SK-N-SH (cell line): ENCODE data around the gene SYNM. TPM values are rescaled to one million over a fixed set of nuclear protein-coding genes. Genes with fewer than 3 reads are reported as not detected.

Experiments used
- CTCF ChIA-PET: fragments of 300-600, 350-600 bp; formaldehyde crosslinking; extraction: SDS; loops from one replicate; lab custom pipeline; 2021; lab: Yijun Ruan, JAX
- POLR2A ChIA-PET: fragments of 350-600 bp; sonication (Branson Sonifier 250); formaldehyde crosslinking; extraction: SDS; loops from one replicate; lab custom pipeline; 2020; ENCODE audit warnings: antibody characterized with exemption, inconsistent platforms; lab: Yijun Ruan, JAX
- DNase-seq: peaks from one replicate; pipeline ENCODE4 v3.0.0; 2012
- H2AFZ ChIP-seq: fragments of 200-600 bp; sonication (generic); 2 replicates; pipeline ENCODE4 v1.8.1; 2016; ENCODE audit warnings: antibody characterized with exemption, mild to moderate bottlenecking, low read depth
- H3F3A ChIP-seq: fragments of 200-600 bp; sonication (generic); replicated peaks from 2 replicates; pipeline ENCODE3; 2016; ENCODE audit warnings: antibody characterized with exemption, mild to moderate bottlenecking; ENCODE audit not compliant: insufficient read depth
- H3K27ac ChIP-seq, 2 experiments: fragments of 200-500 bp in 1 of 2; fragments of 200-600 bp in 1 of 2; sonication (Bioruptor generic) in 1 of 2; sonication (generic), shearing (Covaris generic) in 1 of 2; 2 replicates each; pipeline versions ENCODE4 v1.5.1 to v1.6.1; 2014 to 2016; ENCODE audit warnings: low read depth in 2 of 2, inconsistent platforms in 1 of 2, low read length in 1 of 2, mild to moderate bottlenecking in 1 of 2, mixed read lengths in 1 of 2
- H3K27me3 ChIP-seq: fragments of 200-600 bp; sonication (generic), shearing (Covaris generic); 2 replicates; pipeline ENCODE4 v1.6.1; 2016; ENCODE audit warnings: mixed run types; ENCODE audit not compliant: insufficient read depth
- H3K36me3 ChIP-seq, 2 experiments: fragments of 200-500 bp in 1 of 2; fragments of 200-600 bp in 1 of 2; sonication (Bioruptor generic) in 1 of 2; sonication (generic) in 1 of 2; replicated peaks in 1 of 2; 2 replicates each; pipeline versions ENCODE3 to v1.5.1; 2014 to 2016; ENCODE audit warnings: low read length in 1 of 2, mild to moderate bottlenecking in 1 of 2; ENCODE audit not compliant: insufficient read depth in 2 of 2, control insufficient read depth in 1 of 2
- H3K4me1 ChIP-seq, 2 experiments: fragments of 200-500 bp in 1 of 2; fragments of 200-600 bp in 1 of 2; sonication (Bioruptor generic) in 1 of 2; sonication (generic), shearing (Covaris generic) in 1 of 2; 2 replicates each; pipeline versions ENCODE4 v1.5.1 to v1.6.1; 2014 to 2016; ENCODE audit warnings: low read depth in 1 of 2, low read length in 1 of 2, mixed run types in 1 of 2; ENCODE audit not compliant: insufficient read depth in 2 of 2, control insufficient read depth in 1 of 2
- H3K4me2 ChIP-seq: fragments of 200-600 bp; sonication (generic), shearing (Covaris generic); 2 replicates; pipeline ENCODE4 v1.6.1; 2017; ENCODE audit warnings: mixed run types
- H3K4me3 ChIP-seq, 2 experiments: fragments of 200-500 bp in 1 of 2; fragments of 200-600 bp in 1 of 2; sonication (Bioruptor generic) in 1 of 2; sonication (generic), shearing (Covaris generic) in 1 of 2; 2 replicates each; pipeline versions ENCODE4 v1.5.1 to v1.8.1; 2014 to 2016; ENCODE audit warnings: low read depth in 2 of 2, inconsistent platforms in 1 of 2, low read length in 1 of 2, mild to moderate bottlenecking in 1 of 2, mixed read lengths in 1 of 2, moderate library complexity in 1 of 2
- H3K79me2 ChIP-seq: fragments of 200-600 bp; sonication (generic); 2 replicates; pipeline ENCODE4 v1.8.1; 2017; ENCODE audit warnings: mild to moderate bottlenecking; ENCODE audit not compliant: insufficient read depth
- H3K9ac ChIP-seq: fragments of 200-600 bp; sonication (generic); 2 replicates; pipeline ENCODE4 v1.6.1; 2017; ENCODE audit warnings: mixed run types
- H3K9me2 ChIP-seq: fragments of 200-600 bp; sonication (generic); 2 replicates; pipeline ENCODE4 v1.6.1; 2017; ENCODE audit warnings: mixed run types
- H3K9me3 ChIP-seq: fragments of 200-600 bp; sonication (generic); 2 replicates; pipeline ENCODE4 v1.6.1; 2017; ENCODE audit warnings: mixed run types, mild to moderate bottlenecking, moderate library complexity
- H4K20me1 ChIP-seq: fragments of 200-600 bp; sonication (generic); 2 replicates; pipeline ENCODE4 v1.6.1; 2017; ENCODE audit warnings: mild to moderate bottlenecking, mixed run types; ENCODE audit not compliant: insufficient read depth
- EP300 ChIP-seq, 2 experiments: IDR thresholded peaks; 2 replicates each; pipeline versions ENCODE4 v1.4.0 to v1.6.1; 2012; ENCODE audit warnings: borderline replicate concordance in 1 of 2, low read depth in 1 of 2, low read length in 1 of 2
- EZH2phosphoT487 ChIP-seq: fragments of 200-600 bp; sonication (generic); IDR thresholded peaks from 2 replicates; pipeline ENCODE4 v1.6.1; 2017; ENCODE audit warnings: low read depth, mixed run types, mild to moderate bottlenecking, antibody characterized with exemption, moderate library complexity, borderline replicate concordance
- FOXM1 ChIP-seq: IDR thresholded peaks from 2 replicates; pipeline ENCODE4 v1.4.0; 2012; ENCODE audit warnings: low read depth, mild to moderate bottlenecking
- JUND ChIP-seq: IDR thresholded peaks from 2 replicates; pipeline ENCODE4 v1.4.0; 2012
- MAX ChIP-seq: IDR thresholded peaks from 2 replicates; pipeline ENCODE4 v1.4.0; 2012; ENCODE audit warnings: low read depth
- MEF2A ChIP-seq: IDR thresholded peaks from 2 replicates; pipeline ENCODE4 v1.4.0; 2012; ENCODE audit warnings: low read depth, borderline replicate concordance
- NRF1 ChIP-seq: IDR thresholded peaks from 2 replicates; pipeline ENCODE4 v1.6.1; 2012; ENCODE audit warnings: low read depth, mild to moderate bottlenecking, low read length
- RAD21 ChIP-seq: IDR thresholded peaks from 2 replicates; pipeline ENCODE4 v1.6.1; 2012; ENCODE audit warnings: mild to moderate bottlenecking, low read length
- REST ChIP-seq: IDR thresholded peaks from 2 replicates; pipeline ENCODE4 v1.6.1; 2012; ENCODE audit warnings: mild to moderate bottlenecking, low read depth, low read length, moderate library complexity
- RFX5 ChIP-seq: IDR thresholded peaks from 2 replicates; pipeline ENCODE4 v1.6.1; 2012; ENCODE audit warnings: mild to moderate bottlenecking, improper control_type of control experiment, low read length
- RXRA ChIP-seq: IDR thresholded peaks from 2 replicates; pipeline ENCODE4 v1.4.0; 2012; ENCODE audit warnings: low read depth, mild to moderate bottlenecking, borderline replicate concordance
- SMC3 ChIP-seq: IDR thresholded peaks from 2 replicates; pipeline ENCODE4 v1.6.1; 2012; ENCODE audit warnings: low read depth, low read length, improper control_type of control experiment
- YY1 ChIP-seq: IDR thresholded peaks from 2 replicates; pipeline ENCODE4 v1.4.0; 2012; ENCODE audit warnings: low read depth, mild to moderate bottlenecking
- WGBS: methylation state at CpG from one replicate; pipeline ENCODE4 v1.1.6; 2017; ENCODE audit warnings: low lambda C conversion rate; 5-methylcytosine and 5-hydroxymethylcytosine counted together
- polyA plus RNA-seq, 3 experiments: library from polyadenylated mRNA; depleted of rRNA; stranded (reverse); fragments of >200 nt; gene quantifications; 2 replicates each; pipeline ENCODE4 v1.2.3, GENCODE V29; 2012

The SYNM gene
- polyA plus RNA-seq, 1 of the 3 experiments (the other 2 are of a cell fraction) = 5.0 TPM

- no peaks in the 10 kb centered on the region for H3K36me3 ChIP-seq
- no peaks in the 10 kb centered on the region for H3K9me2 ChIP-seq
- H3K9ac ChIP-seq = no peak overlapping the region; the same call in 1 of the 2 replicates
- H2AFZ ChIP-seq = peak overlapping the region; percentile 82; the same call in 1 of the 2 replicates
- CTCF ChIA-PET = interaction anchor here (0.6 to 12.3 kb wide), 37 partner anchors 9 to 650 kb away, joined by 3 to 149 read pairs (median 4); partner anchors contain the start of gene LRRC28
- H3K4me3 ChIP-seq = peak overlapping the region; percentile 61 to 62
- 32% methylated on average over 4 of the region's 116 CpGs for WGBS
- H3K79me2 ChIP-seq = no peaks in the 10 kb centered on the region; the same call in 1 of the 2 replicates
- peak; percentile 79 for DNase-seq
- H3K27me3 ChIP-seq = no peaks in the 10 kb centered on the region
- no peaks in the 10 kb centered on the region for H3F3A ChIP-seq
- peaks cover 0 to 10% of the 10 kb centered on the region in 2 experiments; a peak in 2 of 4 replicates for H3K4me1 ChIP-seq
- peak overlapping the region in 1 of 2 experiments; percentile 75; a peak in 1 of 4 replicates for H3K27ac ChIP-seq
- no peaks in the 10 kb centered on the region for H3K9me3 ChIP-seq
- peak overlapping the region; percentile 82 for H3K4me2 ChIP-seq
- no peaks in the 10 kb centered on the region for H4K20me1 ChIP-seq
- POLR2A ChIA-PET = interaction anchor here (0.9 kb wide), 1 partner anchor 18 kb away, joined by 3 read pairs; no protein-coding TSS in a partner anchor
- TF ChIP-seq YY1 = no peak
- peak; percentile 12; the same call in 1 of the 2 replicates for TF ChIP-seq MAX
- TF ChIP-seq RAD21 = peak; percentile 24; the same call in 1 of the 2 replicates
- peak; percentile 46 for TF ChIP-seq NRF1
Measured at GRCh38 chr15:99105514-99106341, 848 bp downstream of the SYNM start.

- peaks cover 0 to 10% of the 10 kb centered on the region in 2 experiments; a peak in 2 of 4 replicates for H3K4me1 ChIP-seq
- 88% methylated on average over 12 of the region's 15 CpGs for WGBS
- DNase-seq = no peak
- H3K9me2 ChIP-seq = no peaks in the 10 kb centered on the region
- 0 out of 2 replicates have a peak overlapping the region, but pooled peaks have one; percentile 71 for H2AFZ ChIP-seq
- H4K20me1 ChIP-seq = no peaks in the 10 kb centered on the region
- peak overlapping the region; percentile 58 to 62; a peak in 3 of 4 replicates for H3K4me3 ChIP-seq
- ChIA-PET POLR2A (no interaction called here), CTCF (interaction anchor here (0.6 to 12.3 kb wide), 17 partner anchors 8 to 597 kb away, joined by 3 to 149 read pairs (median 7); no protein-coding TSS in a partner anchor)
- no peak for TF ChIP-seq RXRA
- no peak for TF ChIP-seq MEF2A
- no peak for TF ChIP-seq FOXM1
- no peak for TF ChIP-seq RFX5
- no peak for TF ChIP-seq EP300 (IDR thresholded peaks at IDR 0.05; ENCODE audit: borderline replicate concordance in 1 of 2, low read depth in 1 of 2, low read length in 1 of 2)
- TF ChIP-seq EZH2phosphoT487 = no peak
- no peak for TF ChIP-seq REST
- TF ChIP-seq NRF1 = no peak
- no peak for TF ChIP-seq JUND
- no peak for TF ChIP-seq SMC3
- no peaks in the 10 kb centered on the region; the same call in 1 of the 2 replicates for H3K79me2 ChIP-seq
- H3K27ac ChIP-seq = no peak overlapping the region
- peaks cover 6% of the 10 kb centered on the region for H3F3A ChIP-seq
- H3K9ac ChIP-seq = no peak overlapping the region
- H3K36me3 ChIP-seq = peaks cover 0 to 5% of the 10 kb centered on the region in 2 experiments
- no peaks in the 10 kb centered on the region for H3K9me3 ChIP-seq
- no peaks in the 10 kb centered on the region for H3K27me3 ChIP-seq
- peak overlapping the region; percentile 82 for H3K4me2 ChIP-seq
Measured at GRCh38 chr15:99106417-99107220, 1.7 kb downstream of the SYNM start.
